Body of pancreas (tissue), 4 donors: ENCODE results near the gene TLCD2. TPM values are rescaled to one million over a fixed set of nuclear protein-coding genes. Genes with fewer than 3 reads are reported as not detected.
A peak's percentile ranks its signal among the peaks of the same experiment; 100 is the strongest.

Experiments
- ATAC-seq: fragments of 150-250 bp; one replicate; pipeline ENCODE4 v1.9.1; 2016
- DNase-seq, 4 donors: peaks; one replicate each; pipeline ENCODE4 v3.0.0-alpha.2; 2019
- H3K27ac ChIP-seq, 4 donors: fragments of 200-600 bp; sonication (generic); 1 replicate in 3 of 4; 2 replicates in 1 of 4; pipeline versions ENCODE4 v1.5.1 to v1.6.1; 2016 to 2019; ENCODE audit warnings: mild to moderate bottlenecking in 1 of 4, mixed read lengths in 1 of 4, moderate library complexity in 1 of 4
- H3K27me3 ChIP-seq, 2 donors: fragments of 200-600 bp; sonication (generic); one replicate each; pipeline ENCODE4 v1.6.0; 2016; ENCODE audit warnings: mild to moderate bottlenecking in 1 of 2
- H3K36me3 ChIP-seq, 2 donors: fragments of 200-600 bp; sonication (generic); replicated peaks in 1 of 2; 2 replicates each; pipeline ENCODE4 v1.5.1; 2016; ENCODE audit warnings: low read depth in 2 of 2; ENCODE audit not compliant: insufficient read depth in 1 of 2
- H3K4me1 ChIP-seq: fragments of 200-600 bp; sonication (generic); one replicate; pipeline ENCODE4 v1.6.0; 2016
- H3K4me3 ChIP-seq, 2 donors: fragments of 200-600 bp; sonication (generic); 1 replicate in 1 of 2; 2 replicates in 1 of 2; pipeline ENCODE4 v1.5.1; 2016 to 2019
- H3K9me3 ChIP-seq, 3 donors: fragments of 200-600 bp; sonication (generic); 1 replicate in 2 of 3; 2 replicates in 1 of 3; pipeline ENCODE4 v1.5.1; 2016
- POLR2A ChIP-seq, 3 donors: fragments of 450-650 bp; IDR thresholded peaks; one replicate each; pipeline ENCODE4 v1.6.1; 2016; ENCODE audit warnings: antibody characterized with exemption in 3 of 3, mild to moderate bottlenecking in 2 of 3
- WGBS, 2 donors: methylation state at CpG; one replicate each; pipeline ENCODE4 v1.1.5; 2017; 5-methylcytosine and 5-hydroxymethylcytosine counted together
- intact Hi-C: fragments of 100-400 bp; cut with DNase I; formaldehyde crosslinking; loops from one replicate; pipeline ENCODE4 v1.15.1; 2023
- total RNA-seq, 2 donors: library from RNA; depleted of rRNA; stranded (reverse); fragments of >200 nt; gene quantifications; one replicate each; pipeline ENCODE4 v1.1.0, GENCODE V29; 2016
- TF ChIP-seq, protein P1 (sequence below), 7 experiments: fragments of 450-650 bp in 4 of 7; fragments of 200-600 bp in 3 of 7; sonication (generic) in 3 of 7; IDR thresholded peaks; one replicate each; pipeline ENCODE4 v1.5.1; 2016 to 2019; ENCODE audit warnings: antibody characterized with exemption in 7 of 7

The TLCD2 gene
- total RNA-seq, 2 donors from 2014 or later: 1.6 to 2.6 TPM

DNA sequence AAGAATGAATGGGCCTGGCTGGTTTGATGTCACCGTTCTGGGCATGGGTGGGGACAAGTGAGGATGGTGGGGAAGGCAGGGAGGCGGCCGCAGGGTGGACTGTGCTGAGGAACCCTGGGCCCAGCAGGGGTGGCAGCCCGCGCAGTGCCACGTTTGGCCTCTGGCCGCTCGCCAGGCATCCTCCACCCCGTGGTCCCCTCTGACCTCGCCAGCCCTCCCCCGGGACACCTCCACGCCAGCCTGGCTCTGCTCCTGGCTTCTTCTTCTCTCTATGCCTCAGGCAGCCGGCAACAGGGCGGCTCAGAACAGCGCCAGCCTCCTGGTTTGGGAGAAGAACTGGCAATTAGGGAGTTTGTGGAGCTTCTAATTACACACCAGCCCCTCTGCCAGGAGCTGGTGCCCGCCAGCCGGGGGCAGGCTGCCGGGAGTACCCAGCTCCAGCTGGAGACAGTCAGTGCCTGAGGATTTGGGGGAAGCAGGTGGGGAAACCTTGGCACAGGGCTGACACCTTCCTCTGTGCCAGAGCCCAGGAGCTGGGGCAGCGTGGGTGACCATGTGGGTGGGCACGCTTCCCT, 45.2 kb upstream of the TLCD2 start:
- H3K36me3 ChIP-seq: no peaks in the 10 kb centered on the region
- H3K27me3 ChIP-seq: no peaks in the 10 kb centered on the region
- DNase-seq (no peak), ATAC-seq (no peak)
- no peak overlapping the region for H3K4me3 ChIP-seq
- H3K27ac ChIP-seq: no peak overlapping the region
- H3K4me1 ChIP-seq: peaks cover 20% of the 10 kb centered on the region
- TF ChIP-seq, protein P1, sequence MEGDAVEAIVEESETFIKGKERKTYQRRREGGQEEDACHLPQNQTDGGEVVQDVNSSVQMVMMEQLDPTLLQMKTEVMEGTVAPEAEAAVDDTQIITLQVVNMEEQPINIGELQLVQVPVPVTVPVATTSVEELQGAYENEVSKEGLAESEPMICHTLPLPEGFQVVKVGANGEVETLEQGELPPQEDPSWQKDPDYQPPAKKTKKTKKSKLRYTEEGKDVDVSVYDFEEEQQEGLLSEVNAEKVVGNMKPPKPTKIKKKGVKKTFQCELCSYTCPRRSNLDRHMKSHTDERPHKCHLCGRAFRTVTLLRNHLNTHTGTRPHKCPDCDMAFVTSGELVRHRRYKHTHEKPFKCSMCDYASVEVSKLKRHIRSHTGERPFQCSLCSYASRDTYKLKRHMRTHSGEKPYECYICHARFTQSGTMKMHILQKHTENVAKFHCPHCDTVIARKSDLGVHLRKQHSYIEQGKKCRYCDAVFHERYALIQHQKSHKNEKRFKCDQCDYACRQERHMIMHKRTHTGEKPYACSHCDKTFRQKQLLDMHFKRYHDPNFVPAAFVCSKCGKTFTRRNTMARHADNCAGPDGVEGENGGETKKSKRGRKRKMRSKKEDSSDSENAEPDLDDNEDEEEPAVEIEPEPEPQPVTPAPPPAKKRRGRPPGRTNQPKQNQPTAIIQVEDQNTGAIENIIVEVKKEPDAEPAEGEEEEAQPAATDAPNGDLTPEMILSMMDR (IDR thresholded peaks at IDR 0.05): no peak
- no peak for TF ChIP-seq POLR2A (IDR thresholded peaks at IDR 0.05)
- 65 to 77% methylated on average over 3 to 16 of the region's 20 CpGs for WGBS, 2 donors
- no peaks in the 10 kb centered on the region for H3K9me3 ChIP-seq
- intact Hi-C loops: no loop called here

DNA sequence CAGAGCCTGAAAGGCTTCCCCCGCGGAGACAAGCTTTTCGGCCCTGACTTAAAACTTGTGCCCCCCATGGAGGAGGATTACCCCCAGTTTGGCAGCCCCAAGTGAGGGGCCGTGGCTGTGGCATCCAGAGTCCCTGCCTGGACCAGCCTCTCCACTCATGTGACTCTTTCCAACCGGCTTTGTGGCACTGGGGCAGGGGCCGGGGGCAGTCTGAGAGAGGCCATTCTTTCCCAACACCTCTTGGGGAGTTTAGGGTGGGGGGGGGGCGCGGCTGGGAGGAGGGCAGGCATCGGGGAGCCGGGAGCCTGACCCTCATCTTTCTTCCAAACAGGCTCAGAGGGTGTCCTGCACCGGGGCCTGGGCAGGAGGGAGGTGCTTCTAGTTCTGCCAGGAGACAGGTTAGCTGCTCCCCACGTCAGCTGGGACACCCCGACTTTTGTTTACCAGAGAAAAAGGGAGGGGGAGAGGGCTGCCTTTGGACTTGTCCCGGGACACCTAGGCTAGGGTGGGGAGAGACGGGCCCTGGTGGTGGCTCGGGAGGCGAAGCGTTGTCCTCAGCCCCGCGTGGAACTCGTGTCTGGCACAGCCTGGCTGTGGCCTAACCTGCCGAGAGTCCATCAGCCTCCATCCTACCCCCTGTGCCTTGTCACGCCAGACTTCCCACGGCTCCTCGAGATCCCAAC, 44.4 kb upstream of the TLCD2 start:
- ATAC-seq (no peak), DNase-seq (no peak)
- no peak overlapping the region for H3K4me3 ChIP-seq

DNA sequence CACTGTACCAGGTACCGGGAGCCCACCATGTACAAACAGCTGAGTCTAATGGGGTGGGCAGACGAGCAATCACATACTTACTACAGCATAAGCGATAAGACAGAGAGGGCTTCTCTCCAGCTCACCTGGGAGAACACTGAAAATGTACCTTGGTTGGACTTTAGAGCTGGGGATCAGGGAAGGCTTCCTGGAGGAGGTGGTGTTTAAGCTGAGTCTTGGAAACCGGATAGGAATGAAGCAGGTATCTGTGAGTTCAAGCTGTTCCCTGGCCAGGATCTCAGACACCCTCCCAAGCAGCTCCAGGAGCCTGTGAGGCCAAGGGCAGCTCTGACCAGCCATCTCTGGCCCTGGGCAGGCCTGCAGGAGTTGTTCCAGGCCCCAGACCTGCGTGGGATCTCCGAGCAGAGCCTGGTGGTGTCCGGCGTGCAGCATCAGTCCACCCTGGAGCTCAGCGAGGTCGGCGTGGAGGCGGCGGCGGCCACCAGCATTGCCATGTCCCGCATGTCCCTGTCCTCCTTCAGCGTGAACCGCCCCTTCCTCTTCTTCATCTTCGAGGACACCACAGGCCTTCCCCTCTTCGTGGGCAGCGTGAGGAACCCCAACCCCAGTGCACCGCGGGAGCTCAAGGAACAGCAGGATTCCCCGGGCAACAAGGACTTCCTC, 43.7 kb upstream of the TLCD2 start:
- no peak overlapping the region for H3K4me3 ChIP-seq
- no peak overlapping the region for H3K27ac ChIP-seq
- TF ChIP-seq POLR2A (IDR thresholded peaks at IDR 0.05): no peak
- TF ChIP-seq, protein P1 (IDR thresholded peaks at IDR 0.05): no peak
- ATAC-seq (no peak), DNase-seq (no peak)
- no peaks in the 10 kb centered on the region for H3K36me3 ChIP-seq
- intact Hi-C loops: no loop called here
- H3K9me3 ChIP-seq: no peaks in the 10 kb centered on the region
- H3K4me1 ChIP-seq: peaks cover 20% of the 10 kb centered on the region
- WGBS, 2 donors: 70 to 95% methylated on average over 3 to 19 of the region's 23 CpGs
- no peaks in the 10 kb centered on the region for H3K27me3 ChIP-seq

More for the DNA sequence above, 44.4 kb upstream of the TLCD2 start:
- no peaks in the 10 kb centered on the region for H3K36me3 ChIP-seq
- WGBS, 2 donors: 80 to 84% methylated on average over 12 to 19 of the region's 25 CpGs
- intact Hi-C loops: no loop called here
- no peak overlapping the region for H3K27ac ChIP-seq
- H3K9me3 ChIP-seq: no peaks in the 10 kb centered on the region
- H3K4me1 ChIP-seq: peaks cover 20% of the 10 kb centered on the region
- TF ChIP-seq POLR2A (IDR thresholded peaks at IDR 0.05): no peak
- TF ChIP-seq, protein P1 (IDR thresholded peaks at IDR 0.05): no peak
- no peaks in the 10 kb centered on the region for H3K27me3 ChIP-seq

DNA sequence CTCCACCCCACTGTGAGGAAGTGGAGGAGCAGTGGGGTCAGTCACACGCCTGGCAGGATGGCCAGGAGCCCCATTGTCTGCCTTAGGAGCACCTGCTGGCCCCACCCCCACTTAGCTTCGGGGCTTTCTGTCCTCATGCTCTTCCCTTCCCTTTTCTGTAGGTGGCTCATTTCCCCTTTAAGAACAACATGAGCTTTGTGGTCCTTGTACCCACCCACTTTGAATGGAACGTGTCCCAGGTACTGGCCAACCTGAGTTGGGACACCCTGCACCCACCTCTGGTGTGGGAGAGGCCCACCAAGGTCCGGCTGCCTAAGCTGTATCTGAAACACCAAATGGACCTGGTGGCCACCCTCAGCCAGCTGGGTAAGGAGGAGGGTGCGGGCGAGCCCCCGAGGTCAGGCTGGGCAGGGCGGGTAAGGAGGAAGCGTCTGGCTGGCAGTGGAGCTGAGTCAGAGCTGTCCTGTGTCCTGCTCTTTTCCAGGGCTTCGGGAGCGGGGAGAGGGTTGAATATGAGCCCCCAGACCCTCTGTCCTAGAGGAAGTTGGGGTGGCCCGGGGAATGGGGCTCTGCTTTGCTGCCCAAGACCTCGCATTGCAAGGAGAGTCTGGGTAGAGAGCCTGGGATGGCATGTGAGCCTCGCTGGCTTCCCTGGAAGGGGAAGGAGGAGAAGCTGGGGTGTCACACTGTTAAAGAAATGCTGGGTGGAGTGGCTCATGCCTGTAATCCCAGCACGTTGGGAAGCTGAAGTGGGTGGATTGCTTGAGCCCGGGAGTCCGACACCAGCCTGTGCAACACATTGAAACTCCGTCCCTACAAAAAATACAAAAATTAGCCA, 42.5 kb upstream of the TLCD2 start:
- no peaks in the 10 kb centered on the region for H3K36me3 ChIP-seq
- ATAC-seq: peak; percentile 72
- H3K4me1 ChIP-seq: peaks cover 20% of the 10 kb centered on the region
- whole genome bisulfite sequencing, 2 donors: 21 to 28% methylated on average over 12 to 18 of the region's 18 CpGs
- DNase-seq: peak in 3 of 4 donors; percentile 65 to 73 (median 66)
- TF ChIP-seq, protein P1 (IDR thresholded peaks at IDR 0.05): peak in 1 of 7 experiments; percentile 3
- TF ChIP-seq POLR2A (IDR thresholded peaks at IDR 0.05): peak in 2 of 3 donors; percentile 51 to 56
- intact Hi-C loops: no loop called here
- H3K4me3 ChIP-seq: no peak overlapping the region
- H3K9me3 ChIP-seq: no peaks in the 10 kb centered on the region
- peak overlapping the region in 3 of 4 donors; percentile 62 to 79 (median 78) for H3K27ac ChIP-seq
- no peaks in the 10 kb centered on the region for H3K27me3 ChIP-seq
